GM12878 (cell line): Measurements from ENCODE around the gene GRM3. TPM values are rescaled to one million over a fixed set of nuclear protein-coding genes. Genes with fewer than 3 reads are reported as not detected.

ENCODE experiments used
- ATAC-seq: fragments of 200-7000 bp; cut with Tn5 transposase; 3 replicates; pipeline ENCODE4 v1.9.1; 2020; ENCODE audit warnings: mild to moderate bottlenecking, moderate library complexity
- BruUV-seq: library from RNA; stranded (reverse); fragments of 400-500 nt; replicated peaks from 2 replicates; lab custom pipeline; 2021; lab: Mats Ljungman, UMichigan
- CTCF ChIA-PET: fragments of 300-600 bp; sonication (Branson Sonifier 250); formaldehyde crosslinking; extraction: SDS; loops from one replicate; lab custom pipeline; 2021; ENCODE audit warnings: inconsistent platforms; lab: Yijun Ruan, JAX
- POLR2A ChIA-PET: fragments of 350-600 bp; formaldehyde crosslinking; extraction: SDS; loops from one replicate; lab custom pipeline; 2021; ENCODE audit warnings: inconsistent platforms; lab: Charles Lee
- RAD21 ChIA-PET: fragments of 300-600 bp; sonication (Branson Sonifier 250); formaldehyde crosslinking; loops from one replicate; lab custom pipeline; 2023; ENCODE audit warnings: antibody characterized with exemption; ENCODE audit not compliant: unreplicated experiment; lab: Charles Lee
- SMC1A ChIA-PET: fragments of 300-600 bp; sonication (Branson Sonifier 250); formaldehyde crosslinking; loops from one replicate; lab custom pipeline; 2023; ENCODE audit not compliant: unreplicated experiment, uncharacterized antibody; lab: Charles Lee
- DNase-seq: peaks from one replicate; pipeline ENCODE4 v3.0.0-alpha.2; 2011; ENCODE audit warnings: low read depth, low spot score
- FAIRE-seq: peaks from 3 replicates; lab custom pipeline; 2011; peaks lifted over from hg19 to GRCh38; lab: Jason Lieb, UNC
- H2AFZ ChIP-seq: 2 replicates; pipeline ENCODE4 v1.6.0; 2011; ENCODE audit warnings: low read depth, low read length, control low read depth; ENCODE audit not compliant: control insufficient read depth
- H3K27ac ChIP-seq: 2 replicates; pipeline ENCODE4 v1.5.1; 2011; ENCODE audit warnings: control low read depth; ENCODE audit not compliant: control insufficient read depth, insufficient read depth
- H3K27me3 ChIP-seq, 2 experiments: replicated peaks in 1 of 2; 2 replicates each; pipeline versions ENCODE4 v1.6.0 to v1.6.1; 2011; ENCODE audit warnings: low read length in 1 of 2; ENCODE audit not compliant: control insufficient read depth in 2 of 2, insufficient read depth in 2 of 2
- H3K36me3 ChIP-seq, 2 experiments: 2 replicates each; pipeline ENCODE4 v1.5.1; 2011; ENCODE audit warnings: low read length in 1 of 2; ENCODE audit not compliant: control insufficient read depth in 2 of 2, insufficient read depth in 2 of 2
- H3K4me1 ChIP-seq: 2 replicates; pipeline ENCODE4 v1.6.1; 2011; ENCODE audit warnings: mild to moderate bottlenecking, low read length, moderate library complexity, mixed read lengths; ENCODE audit not compliant: control insufficient read depth, insufficient read depth
- H3K4me2 ChIP-seq: 2 replicates; pipeline ENCODE4 v1.6.0; 2011; ENCODE audit warnings: control low read depth; ENCODE audit not compliant: control insufficient read depth, insufficient read depth
- H3K4me3 ChIP-seq: fragments of 200-600 bp; sonication (generic); 2 replicates; pipeline ENCODE4 v1.5.1; 2016
- H3K79me2 ChIP-seq: 2 replicates; pipeline ENCODE4 v1.6.0; 2011; ENCODE audit warnings: low read length; ENCODE audit not compliant: control insufficient read depth, insufficient read depth
- H3K9ac ChIP-seq: 2 replicates; pipeline ENCODE4 v1.8.0; 2011; ENCODE audit warnings: low read length, control low read depth, mixed read lengths; ENCODE audit not compliant: control insufficient read depth, insufficient read depth
- H3K9me3 ChIP-seq: replicated peaks from 3 replicates; pipeline ENCODE4 v1.5.1; 2011; ENCODE audit warnings: mild to moderate bottlenecking, low read length; ENCODE audit not compliant: control insufficient read depth, insufficient read depth
- H4K20me1 ChIP-seq: 2 replicates; pipeline ENCODE4 v1.6.0; 2011; ENCODE audit not compliant: control insufficient read depth, insufficient read depth
- CBFB ChIP-seq: IDR thresholded peaks from 2 replicates; pipeline ENCODE4 v1.6.1; 2016; ENCODE audit warnings: antibody characterized with exemption, low read depth
- CREM ChIP-seq: IDR thresholded peaks from 2 replicates; pipeline ENCODE4 v1.6.1; 2014; ENCODE audit warnings: antibody characterized with exemption, low read depth
- CTCF ChIP-seq, 3 experiments: IDR thresholded peaks in 2 of 3; conservative IDR thresholded peaks in 1 of 3; 2 replicates each; pipeline ENCODE4 v1.5.1; 2011; ENCODE audit warnings: low read depth in 3 of 3, low read length in 3 of 3, mild to moderate bottlenecking in 3 of 3, control low read depth in 2 of 3, moderate library complexity in 2 of 3, inconsistent platforms in 1 of 3, mixed read lengths in 1 of 3; ENCODE audit not compliant: control insufficient read depth in 2 of 3, insufficient read depth in 1 of 3; ENCODE audit errors: extremely low read depth in 1 of 3
- DPF2 ChIP-seq: fragments of 450-650 bp; IDR thresholded peaks from 2 replicates; pipeline ENCODE4 v1.6.1; 2017; ENCODE audit warnings: mild to moderate bottlenecking
- E2F4 ChIP-seq: IDR thresholded peaks from 2 replicates; pipeline ENCODE4 v1.6.1; 2012; ENCODE audit warnings: low read depth, low read length, improper control_type of control experiment
- KAT2A ChIP-seq: conservative IDR thresholded peaks from 2 replicates; pipeline ENCODE4 v1.6.1; 2011; ENCODE audit warnings: low read depth, low read length; ENCODE audit not compliant: control insufficient read depth
- KDM1A ChIP-seq: fragments of 200-600 bp; sonication (generic); IDR thresholded peaks from 2 replicates; pipeline ENCODE4 v1.6.1; 2016; ENCODE audit warnings: borderline replicate concordance
- KLF5 ChIP-seq: fragments of 450-650 bp; IDR thresholded peaks from 2 replicates; pipeline ENCODE4 v1.6.1; 2014; ENCODE audit warnings: mild to moderate bottlenecking; ENCODE audit not compliant: partially characterized antibody
- MTA2 ChIP-seq: fragments of 450-650 bp; IDR thresholded peaks from 2 replicates; pipeline ENCODE4 v1.6.1; 2016; ENCODE audit warnings: low read depth, mild to moderate bottlenecking, moderate library complexity
- PBX3 ChIP-seq: IDR thresholded peaks from 2 replicates; pipeline ENCODE4 v1.6.1; 2011; ENCODE audit warnings: mild to moderate bottlenecking, low read depth, low read length, moderate library complexity; ENCODE audit not compliant: insufficient replicate concordance
- RCOR1 ChIP-seq: conservative IDR thresholded peaks from 2 replicates; pipeline ENCODE4 v1.6.1; 2012; ENCODE audit warnings: low read depth, low read length, improper control_type of control experiment
- RUNX3 ChIP-seq: IDR thresholded peaks from 2 replicates; pipeline ENCODE4 v1.6.1; 2012; ENCODE audit warnings: low read length, inconsistent platforms
- TAF1 ChIP-seq: IDR thresholded peaks from 2 replicates; pipeline ENCODE4 v1.6.1; 2011; ENCODE audit warnings: mild to moderate bottlenecking, low read depth, low read length, borderline replicate concordance
- ZBED1 ChIP-seq: IDR thresholded peaks from 2 replicates; pipeline ENCODE4 v1.6.1; 2016; ENCODE audit warnings: borderline replicate concordance
- WGBS: methylation state at CpG from one replicate; pipeline ENCODE4 v1.1.6; 2016; ENCODE audit warnings: low lambda C conversion rate; ENCODE audit not compliant: insufficient replicate concordance, insufficient coverage; ENCODE audit errors: missing lambda C conversion rate; 5-methylcytosine and 5-hydroxymethylcytosine counted together
- in situ Hi-C: fragments of 300-500 bp; cut with MboI; formaldehyde crosslinking; loops from 9 replicates; pipeline ENCODE4 v1.14.3; 2018; ENCODE audit warnings: mixed read lengths
- intact Hi-C: fragments of 100-400 bp; cut with micrococcal nuclease; formaldehyde crosslinking; loops from one replicate; pipeline ENCODE4 v1.14.2; 2022; ENCODE audit not compliant: unreplicated experiment
- polyA plus RNA-seq, 11 experiments: library from polyadenylated mRNA; depleted of rRNA in 4 of 11; unstranded in 6 of 11; stranded (reverse) in 5 of 11; fragments of >200 nt; fragmentation: Nextera tagmentation in 4 of 11; fragmentation: Illumina TruSeq in 1 of 11; extraction: Ambion mirVana in 4 of 11; extraction: Trizol in 1 of 11; gene quantifications; 1 replicate in 1 of 11; 2 replicates in 10 of 11; pipeline versions ENCODE4 v1.2.1 to v1.2.3, GENCODE V29; 2011 to 2016; ENCODE audit warnings: inconsistent platforms in 2 of 11, missing spikeins in 2 of 11, low read depth in 1 of 11
- total RNA-seq, 4 experiments: library from RNA; depleted of rRNA in 3 of 4; stranded (reverse); fragments of >200 nt in 3 of 4; fragmentation: Illumina TruSeq in 1 of 4; extraction: Trizol in 1 of 4; gene quantifications; 2 replicates each; pipeline versions ENCODE4 v1.2.1 to v1.2.3, GENCODE V29; 2013 to 2021

Gene GRM3
- total and polyA plus RNA-seq, 10 of the 15 experiments (the other 5 are each of a cell fraction or from before 2014, with no cell fraction given), result 0.03 to 0.49 (median 0.15) TPM; not detected in 1

GRCh38 chr7:86815556-86815955 lies 171.8 kb downstream of the GRM3 start (continued):
- TF ChIP-seq KDM1A, result no peak

GRCh38 chr7:86818903-86819302 lies 175.2 kb downstream of the GRM3 start:
- ChIA-PET SMC1A (no interaction called here), CTCF (interaction anchor here (0.7 kb wide), 1 partner anchor 243 kb away, joined by 3 read pairs; no protein-coding TSS in a partner anchor), RAD21 (no interaction called here), POLR2A (no interaction called here)
- Histone ChIP-seq H3K9me3 (no peaks in the 10 kb centered on the region), H3K9ac (no peak overlapping the region), H4K20me1 (no peaks in the 10 kb centered on the region), H3K4me3 (no peak overlapping the region), H3K79me2 (no peaks in the 10 kb centered on the region), H3K27me3 (no peaks in the 10 kb centered on the region), H3K4me2 (no peak overlapping the region), H3K36me3 (no peaks in the 10 kb centered on the region), H3K27ac (no peak overlapping the region), H2AFZ (no peak overlapping the region), H3K4me1 (no peaks in the 10 kb centered on the region)
- ATAC-seq, result no peak
- intact Hi-C loops, result loop anchor here (5.0 to 10.0 kb wide), 2 partner anchors 152 to 924 kb away; no protein-coding TSS in a partner anchor
- WGBS, result 43% methylated on average over 2 of the region's 2 CpGs
- TF ChIP-seq DPF2 (no peak), KLF5 (no peak), E2F4 (no peak), RCOR1 (no peak), RUNX3 (no peak), MTA2 (no peak), ZBED1 (no peak), KAT2A (no peak), CBFB (no peak), CTCF (IDR thresholded peaks at IDR 0.05 in 2 of 3, conservative IDR thresholded peaks at IDR 0.05 in 1 of 3; ENCODE audit: control insufficient read depth in 2 of 3, extremely low read depth in 1 of 3, insufficient read depth in 1 of 3, low read depth in 3 of 3, low read length in 3 of 3) (no peak), TAF1 (no peak), PBX3 (no peak), CREM (no peak)
- DNase-seq, result no peak
- no peak for FAIRE-seq
- in situ Hi-C loops, result loop anchor here (10.0 kb wide), 1 partner anchor 214 kb away; no protein-coding TSS in a partner anchor
- BruUV-seq, result no TSS peak
